ENCODE data around the gene GNB1. TPM values are rescaled to one million over a fixed set of nuclear protein-coding genes. Genes with fewer than 3 reads are reported as not detected.

GNB1 gene
- total and polyA plus RNA-seq, 9 of the 15 experiments (the other 6 are each of a cell fraction or from before 2014, with no cell fraction given), result 34.3 to 388 (median 114) TPM

DNA sequence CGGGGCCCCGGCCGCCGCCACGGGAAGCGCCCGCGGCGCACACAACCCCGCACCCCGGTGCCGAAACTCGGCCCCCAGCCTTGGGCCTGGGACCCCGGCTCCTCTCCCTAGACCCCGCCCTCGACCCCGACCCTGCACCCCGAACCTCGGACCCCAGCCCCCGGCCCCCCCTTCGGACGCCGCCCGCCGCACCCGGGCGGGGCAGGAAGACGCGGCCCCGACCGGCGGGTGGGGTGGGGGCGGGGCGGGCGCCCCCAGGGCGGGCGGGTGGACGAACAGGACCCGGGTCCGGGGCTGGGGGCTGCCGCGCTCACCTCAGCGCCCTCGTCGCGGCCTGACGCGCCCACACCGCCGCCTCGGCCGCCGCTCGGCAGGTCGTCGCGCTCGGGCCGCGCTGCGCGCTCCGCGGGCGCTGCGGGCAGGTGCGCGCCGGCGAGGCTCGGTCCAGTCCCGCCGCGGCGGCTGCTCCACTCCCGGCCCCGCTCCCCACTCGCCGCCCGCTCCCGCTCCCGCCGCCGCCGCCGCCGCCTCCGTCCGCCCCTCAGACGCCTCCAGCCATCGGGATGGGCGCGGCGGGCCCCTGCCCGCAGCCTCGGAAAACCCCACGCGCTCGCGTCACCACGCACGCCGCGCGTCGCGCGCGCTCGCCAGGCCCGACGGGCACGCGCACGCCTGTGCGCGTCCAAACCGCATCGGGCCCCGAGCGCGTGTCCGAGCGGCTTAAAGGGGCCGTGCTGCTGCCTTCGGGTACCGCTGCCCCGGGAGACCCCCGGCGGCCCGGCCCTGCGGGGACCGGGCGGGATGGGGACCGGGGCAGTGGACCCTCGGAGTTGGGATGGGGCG is at the start of gene GNB1 (continued):
- TF ChIP-seq, protein P1, sequence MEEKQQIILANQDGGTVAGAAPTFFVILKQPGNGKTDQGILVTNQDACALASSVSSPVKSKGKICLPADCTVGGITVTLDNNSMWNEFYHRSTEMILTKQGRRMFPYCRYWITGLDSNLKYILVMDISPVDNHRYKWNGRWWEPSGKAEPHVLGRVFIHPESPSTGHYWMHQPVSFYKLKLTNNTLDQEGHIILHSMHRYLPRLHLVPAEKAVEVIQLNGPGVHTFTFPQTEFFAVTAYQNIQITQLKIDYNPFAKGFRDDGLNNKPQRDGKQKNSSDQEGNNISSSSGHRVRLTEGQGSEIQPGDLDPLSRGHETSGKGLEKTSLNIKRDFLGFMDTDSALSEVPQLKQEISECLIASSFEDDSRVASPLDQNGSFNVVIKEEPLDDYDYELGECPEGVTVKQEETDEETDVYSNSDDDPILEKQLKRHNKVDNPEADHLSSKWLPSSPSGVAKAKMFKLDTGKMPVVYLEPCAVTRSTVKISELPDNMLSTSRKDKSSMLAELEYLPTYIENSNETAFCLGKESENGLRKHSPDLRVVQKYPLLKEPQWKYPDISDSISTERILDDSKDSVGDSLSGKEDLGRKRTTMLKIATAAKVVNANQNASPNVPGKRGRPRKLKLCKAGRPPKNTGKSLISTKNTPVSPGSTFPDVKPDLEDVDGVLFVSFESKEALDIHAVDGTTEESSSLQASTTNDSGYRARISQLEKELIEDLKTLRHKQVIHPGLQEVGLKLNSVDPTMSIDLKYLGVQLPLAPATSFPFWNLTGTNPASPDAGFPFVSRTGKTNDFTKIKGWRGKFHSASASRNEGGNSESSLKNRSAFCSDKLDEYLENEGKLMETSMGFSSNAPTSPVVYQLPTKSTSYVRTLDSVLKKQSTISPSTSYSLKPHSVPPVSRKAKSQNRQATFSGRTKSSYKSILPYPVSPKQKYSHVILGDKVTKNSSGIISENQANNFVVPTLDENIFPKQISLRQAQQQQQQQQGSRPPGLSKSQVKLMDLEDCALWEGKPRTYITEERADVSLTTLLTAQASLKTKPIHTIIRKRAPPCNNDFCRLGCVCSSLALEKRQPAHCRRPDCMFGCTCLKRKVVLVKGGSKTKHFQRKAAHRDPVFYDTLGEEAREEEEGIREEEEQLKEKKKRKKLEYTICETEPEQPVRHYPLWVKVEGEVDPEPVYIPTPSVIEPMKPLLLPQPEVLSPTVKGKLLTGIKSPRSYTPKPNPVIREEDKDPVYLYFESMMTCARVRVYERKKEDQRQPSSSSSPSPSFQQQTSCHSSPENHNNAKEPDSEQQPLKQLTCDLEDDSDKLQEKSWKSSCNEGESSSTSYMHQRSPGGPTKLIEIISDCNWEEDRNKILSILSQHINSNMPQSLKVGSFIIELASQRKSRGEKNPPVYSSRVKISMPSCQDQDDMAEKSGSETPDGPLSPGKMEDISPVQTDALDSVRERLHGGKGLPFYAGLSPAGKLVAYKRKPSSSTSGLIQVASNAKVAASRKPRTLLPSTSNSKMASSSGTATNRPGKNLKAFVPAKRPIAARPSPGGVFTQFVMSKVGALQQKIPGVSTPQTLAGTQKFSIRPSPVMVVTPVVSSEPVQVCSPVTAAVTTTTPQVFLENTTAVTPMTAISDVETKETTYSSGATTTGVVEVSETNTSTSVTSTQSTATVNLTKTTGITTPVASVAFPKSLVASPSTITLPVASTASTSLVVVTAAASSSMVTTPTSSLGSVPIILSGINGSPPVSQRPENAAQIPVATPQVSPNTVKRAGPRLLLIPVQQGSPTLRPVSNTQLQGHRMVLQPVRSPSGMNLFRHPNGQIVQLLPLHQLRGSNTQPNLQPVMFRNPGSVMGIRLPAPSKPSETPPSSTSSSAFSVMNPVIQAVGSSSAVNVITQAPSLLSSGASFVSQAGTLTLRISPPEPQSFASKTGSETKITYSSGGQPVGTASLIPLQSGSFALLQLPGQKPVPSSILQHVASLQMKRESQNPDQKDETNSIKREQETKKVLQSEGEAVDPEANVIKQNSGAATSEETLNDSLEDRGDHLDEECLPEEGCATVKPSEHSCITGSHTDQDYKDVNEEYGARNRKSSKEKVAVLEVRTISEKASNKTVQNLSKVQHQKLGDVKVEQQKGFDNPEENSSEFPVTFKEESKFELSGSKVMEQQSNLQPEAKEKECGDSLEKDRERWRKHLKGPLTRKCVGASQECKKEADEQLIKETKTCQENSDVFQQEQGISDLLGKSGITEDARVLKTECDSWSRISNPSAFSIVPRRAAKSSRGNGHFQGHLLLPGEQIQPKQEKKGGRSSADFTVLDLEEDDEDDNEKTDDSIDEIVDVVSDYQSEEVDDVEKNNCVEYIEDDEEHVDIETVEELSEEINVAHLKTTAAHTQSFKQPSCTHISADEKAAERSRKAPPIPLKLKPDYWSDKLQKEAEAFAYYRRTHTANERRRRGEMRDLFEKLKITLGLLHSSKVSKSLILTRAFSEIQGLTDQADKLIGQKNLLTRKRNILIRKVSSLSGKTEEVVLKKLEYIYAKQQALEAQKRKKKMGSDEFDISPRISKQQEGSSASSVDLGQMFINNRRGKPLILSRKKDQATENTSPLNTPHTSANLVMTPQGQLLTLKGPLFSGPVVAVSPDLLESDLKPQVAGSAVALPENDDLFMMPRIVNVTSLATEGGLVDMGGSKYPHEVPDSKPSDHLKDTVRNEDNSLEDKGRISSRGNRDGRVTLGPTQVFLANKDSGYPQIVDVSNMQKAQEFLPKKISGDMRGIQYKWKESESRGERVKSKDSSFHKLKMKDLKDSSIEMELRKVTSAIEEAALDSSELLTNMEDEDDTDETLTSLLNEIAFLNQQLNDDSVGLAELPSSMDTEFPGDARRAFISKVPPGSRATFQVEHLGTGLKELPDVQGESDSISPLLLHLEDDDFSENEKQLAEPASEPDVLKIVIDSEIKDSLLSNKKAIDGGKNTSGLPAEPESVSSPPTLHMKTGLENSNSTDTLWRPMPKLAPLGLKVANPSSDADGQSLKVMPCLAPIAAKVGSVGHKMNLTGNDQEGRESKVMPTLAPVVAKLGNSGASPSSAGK (IDR thresholded peaks at IDR 0.05), result no peak
- TF ChIP-seq BACH1 (tag; IDR thresholded peaks at IDR 0.05), result peak; percentile 40; the same call in 1 of the 2 replicates
- peak; percentile 50; the same call in 1 of the 2 replicates for TF ChIP-seq HDAC8 (tag; IDR thresholded peaks at IDR 0.05)
- no peak for TF ChIP-seq RBM22 (IDR thresholded peaks at IDR 0.05; ENCODE audit: low read depth, low read length, poor library complexity, severe bottlenecking)
- TF ChIP-seq TAF9B (IDR thresholded peaks at IDR 0.05; ENCODE audit: partially characterized antibody), result no peak
- no peak for TF ChIP-seq FOXK1 (CRISPR knock-in tag; IDR thresholded peaks at IDR 0.05; ENCODE audit: borderline replicate concordance)
- TF ChIP-seq ARHGAP35 (IDR thresholded peaks at IDR 0.05; ENCODE audit: partially characterized antibody), result no peak
- TF ChIP-seq CBFA2T2 (conservative IDR thresholded peaks at IDR 0.05), result no peak
- no peak for TF ChIP-seq CC2D1A (IDR thresholded peaks at IDR 0.05)
- TF ChIP-seq, protein P2, sequence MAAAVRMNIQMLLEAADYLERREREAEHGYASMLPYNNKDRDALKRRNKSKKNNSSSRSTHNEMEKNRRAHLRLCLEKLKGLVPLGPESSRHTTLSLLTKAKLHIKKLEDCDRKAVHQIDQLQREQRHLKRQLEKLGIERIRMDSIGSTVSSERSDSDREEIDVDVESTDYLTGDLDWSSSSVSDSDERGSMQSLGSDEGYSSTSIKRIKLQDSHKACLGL (CRISPR knock-in tag; IDR thresholded peaks at IDR 0.05; ENCODE audit: borderline replicate concordance, poor library complexity, severe bottlenecking), result no peak
- TF ChIP-seq BDP1 (IDR thresholded peaks at IDR 0.05; ENCODE audit: insufficient read depth, insufficient read length), result no peak
- TF ChIP-seq KLF1 (tag; IDR thresholded peaks at IDR 0.05), result peak; percentile 60; the same call in 1 of the 2 replicates
- no peak for TF ChIP-seq GABPB1 (CRISPR knock-in tag; IDR thresholded peaks at IDR 0.05)
- TF ChIP-seq POLR2AphosphoS2 (IDR thresholded peaks at IDR 0.05; ENCODE audit: low read length), result no peak
- TF ChIP-seq EP300 (IDR thresholded peaks at IDR 0.05; ENCODE audit: low read length), result peak; percentile 40; the same call in 1 of the 2 replicates
- TF ChIP-seq NCOA4 (IDR thresholded peaks at IDR 0.05; ENCODE audit: partially characterized antibody), result no peak
- TF ChIP-seq CCNT2 (IDR thresholded peaks at IDR 0.05; ENCODE audit: borderline replicate concordance, extremely low read depth, insufficient read length, low read depth, low read length), result peak; percentile 94
